HL-60 (cell line): ENCODE measurements around the gene PPP1R2C.

Experiments
- DNase-seq, 2 experiments: peaks; one replicate each; pipeline ENCODE4 v3.0.0-alpha.2; 2010 to 2020; ENCODE audit warnings: low read depth in 1 of 2, low spot score in 1 of 2
- H3K27ac ChIP-seq: fragments of 250-450 bp; sonication (Bioruptor Pico); replicated peaks from 2 replicates; pipeline ENCODE4 v1.5.1; 2020; ENCODE audit warnings: mild to moderate bottlenecking, moderate library complexity
- H3K27me3 ChIP-seq: fragments of 250-450 bp; sonication (Bioruptor Pico); 2 replicates; pipeline ENCODE4 v1.5.1; 2021; ENCODE audit warnings: mild to moderate bottlenecking, moderate library complexity; ENCODE audit not compliant: insufficient read depth, poor library complexity, severe bottlenecking
- H3K4me3 ChIP-seq: replicated peaks from 2 replicates; pipeline ENCODE4 v1.5.1; 2011; ENCODE audit warnings: mild to moderate bottlenecking, control low read depth, low read length; ENCODE audit not compliant: insufficient read depth
- GABPA ChIP-seq: IDR thresholded peaks from 2 replicates; pipeline ENCODE4 v1.6.1; 2012; ENCODE audit warnings: low read depth
- POLR2AphosphoS5 ChIP-seq: IDR thresholded peaks from 2 replicates; pipeline ENCODE4 v1.6.1; 2012; ENCODE audit warnings: low read depth
- SPI1 ChIP-seq: IDR thresholded peaks from 2 replicates; pipeline ENCODE4 v1.6.1; 2012; ENCODE audit warnings: low read depth, mild to moderate bottlenecking, borderline replicate concordance
- TF ChIP-seq, protein P1 (sequence below): IDR thresholded peaks from one replicate; pipeline ENCODE4 v1.5.1; 2011; ENCODE audit warnings: low read length, control low read depth, inconsistent platforms; ENCODE audit not compliant: insufficient read depth
- TF ChIP-seq, protein P2 (sequence below): IDR thresholded peaks from 2 replicates; pipeline ENCODE4 v1.6.1; 2012; ENCODE audit warnings: low read depth; ENCODE audit not compliant: insufficient replicate concordance

Gene PPP1R2C

DNA sequence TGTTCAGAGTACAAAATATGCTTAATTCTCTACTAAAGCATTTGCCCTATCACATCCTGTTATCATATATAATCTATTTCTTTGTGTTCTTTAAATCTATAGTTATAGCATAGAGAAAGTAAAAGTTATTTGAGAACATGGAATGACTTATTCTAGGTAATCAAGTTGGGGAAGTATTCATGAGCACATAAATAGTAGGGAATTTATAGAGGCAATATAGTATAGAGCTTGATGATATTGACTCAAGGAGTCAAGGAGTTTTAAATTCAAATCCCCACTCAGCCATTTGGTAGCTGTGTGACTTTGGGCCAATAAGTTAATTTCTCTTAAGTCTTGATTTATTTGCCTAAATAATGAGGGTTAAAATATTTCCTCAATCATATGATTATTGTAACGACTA is 37.5 kb downstream of the PPP1R2C start:
- Histone ChIP-seq H3K4me3 (no peak overlapping the region), H3K27me3 (no peaks in the 10 kb centered on the region), H3K27ac (no peak overlapping the region)
- no peak for TF ChIP-seq POLR2AphosphoS5
- TF ChIP-seq, protein P1, sequence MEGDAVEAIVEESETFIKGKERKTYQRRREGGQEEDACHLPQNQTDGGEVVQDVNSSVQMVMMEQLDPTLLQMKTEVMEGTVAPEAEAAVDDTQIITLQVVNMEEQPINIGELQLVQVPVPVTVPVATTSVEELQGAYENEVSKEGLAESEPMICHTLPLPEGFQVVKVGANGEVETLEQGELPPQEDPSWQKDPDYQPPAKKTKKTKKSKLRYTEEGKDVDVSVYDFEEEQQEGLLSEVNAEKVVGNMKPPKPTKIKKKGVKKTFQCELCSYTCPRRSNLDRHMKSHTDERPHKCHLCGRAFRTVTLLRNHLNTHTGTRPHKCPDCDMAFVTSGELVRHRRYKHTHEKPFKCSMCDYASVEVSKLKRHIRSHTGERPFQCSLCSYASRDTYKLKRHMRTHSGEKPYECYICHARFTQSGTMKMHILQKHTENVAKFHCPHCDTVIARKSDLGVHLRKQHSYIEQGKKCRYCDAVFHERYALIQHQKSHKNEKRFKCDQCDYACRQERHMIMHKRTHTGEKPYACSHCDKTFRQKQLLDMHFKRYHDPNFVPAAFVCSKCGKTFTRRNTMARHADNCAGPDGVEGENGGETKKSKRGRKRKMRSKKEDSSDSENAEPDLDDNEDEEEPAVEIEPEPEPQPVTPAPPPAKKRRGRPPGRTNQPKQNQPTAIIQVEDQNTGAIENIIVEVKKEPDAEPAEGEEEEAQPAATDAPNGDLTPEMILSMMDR = no peak
- no peak for DNase-seq

- DNase-seq = no peak
- no peak overlapping the region for H3K27ac ChIP-seq
- H3K4me3 ChIP-seq = no peak overlapping the region
- TF ChIP-seq SPI1 (no peak), GABPA (no peak), POLR2AphosphoS5 (no peak)
- TF ChIP-seq, protein P2, sequence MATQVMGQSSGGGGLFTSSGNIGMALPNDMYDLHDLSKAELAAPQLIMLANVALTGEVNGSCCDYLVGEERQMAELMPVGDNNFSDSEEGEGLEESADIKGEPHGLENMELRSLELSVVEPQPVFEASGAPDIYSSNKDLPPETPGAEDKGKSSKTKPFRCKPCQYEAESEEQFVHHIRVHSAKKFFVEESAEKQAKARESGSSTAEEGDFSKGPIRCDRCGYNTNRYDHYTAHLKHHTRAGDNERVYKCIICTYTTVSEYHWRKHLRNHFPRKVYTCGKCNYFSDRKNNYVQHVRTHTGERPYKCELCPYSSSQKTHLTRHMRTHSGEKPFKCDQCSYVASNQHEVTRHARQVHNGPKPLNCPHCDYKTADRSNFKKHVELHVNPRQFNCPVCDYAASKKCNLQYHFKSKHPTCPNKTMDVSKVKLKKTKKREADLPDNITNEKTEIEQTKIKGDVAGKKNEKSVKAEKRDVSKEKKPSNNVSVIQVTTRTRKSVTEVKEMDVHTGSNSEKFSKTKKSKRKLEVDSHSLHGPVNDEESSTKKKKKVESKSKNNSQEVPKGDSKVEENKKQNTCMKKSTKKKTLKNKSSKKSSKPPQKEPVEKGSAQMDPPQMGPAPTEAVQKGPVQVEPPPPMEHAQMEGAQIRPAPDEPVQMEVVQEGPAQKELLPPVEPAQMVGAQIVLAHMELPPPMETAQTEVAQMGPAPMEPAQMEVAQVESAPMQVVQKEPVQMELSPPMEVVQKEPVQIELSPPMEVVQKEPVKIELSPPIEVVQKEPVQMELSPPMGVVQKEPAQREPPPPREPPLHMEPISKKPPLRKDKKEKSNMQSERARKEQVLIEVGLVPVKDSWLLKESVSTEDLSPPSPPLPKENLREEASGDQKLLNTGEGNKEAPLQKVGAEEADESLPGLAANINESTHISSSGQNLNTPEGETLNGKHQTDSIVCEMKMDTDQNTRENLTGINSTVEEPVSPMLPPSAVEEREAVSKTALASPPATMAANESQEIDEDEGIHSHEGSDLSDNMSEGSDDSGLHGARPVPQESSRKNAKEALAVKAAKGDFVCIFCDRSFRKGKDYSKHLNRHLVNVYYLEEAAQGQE = no peak
- TF ChIP-seq, protein P1 = no peak
- H3K27me3 ChIP-seq = no peaks in the 10 kb centered on the region
Measured at GRCh38 chrX:42739741-42740140, 38.2 kb downstream of the PPP1R2C start.

DNA sequence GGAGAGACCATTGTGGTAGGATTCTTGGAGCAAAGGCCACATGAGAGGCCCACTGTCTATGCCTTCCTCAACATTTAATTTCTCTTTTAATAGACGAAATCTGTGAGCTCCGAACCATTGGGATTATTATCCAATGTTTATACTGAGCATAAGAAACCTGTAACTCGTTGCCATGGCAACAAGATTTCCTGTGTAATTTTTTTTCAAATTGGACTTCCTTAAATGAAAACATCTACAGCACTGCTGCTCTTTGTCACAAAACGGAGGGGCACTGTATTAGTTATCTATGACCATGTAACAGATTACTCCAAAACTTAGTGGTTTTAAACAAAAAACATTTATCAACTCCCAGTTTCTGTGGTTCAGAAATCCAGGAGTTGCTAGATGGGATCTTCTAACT is 38.7 kb downstream of the PPP1R2C start:
- Histone ChIP-seq H3K4me3 (no peak overlapping the region), H3K27ac (no peak overlapping the region), H3K27me3 (no peaks in the 10 kb centered on the region)
- peak in 1 of 2 experiments; percentile 22 for DNase-seq
- TF ChIP-seq, protein P1 = no peak
- TF ChIP-seq POLR2AphosphoS5 (no peak), SPI1 (peak; percentile 36; the same call in 1 of the 2 replicates)

- Histone ChIP-seq H3K4me3 (no peak overlapping the region), H3K27me3 (no peaks in the 10 kb centered on the region), H3K27ac (no peak overlapping the region)
- TF ChIP-seq SPI1 = no peak
- no peak for TF ChIP-seq GABPA
- TF ChIP-seq POLR2AphosphoS5 = no peak
- TF ChIP-seq, protein P2 = no peak
- TF ChIP-seq, protein P1 = no peak
- DNase-seq = no peak
Measured at GRCh38 chrX:42738552-42738951, 39.4 kb downstream of the PPP1R2C start.
